ENCODE measurements around the gene FEV. TPM values are rescaled to one million over a fixed set of nuclear protein-coding genes. Genes with fewer than 3 reads are reported as not detected.
A peak's percentile ranks its signal among the peaks of the same experiment; 100 is the strongest.

The FEV gene
- total RNA-seq, 1 donor from 2014 or later = not detected

DNA sequence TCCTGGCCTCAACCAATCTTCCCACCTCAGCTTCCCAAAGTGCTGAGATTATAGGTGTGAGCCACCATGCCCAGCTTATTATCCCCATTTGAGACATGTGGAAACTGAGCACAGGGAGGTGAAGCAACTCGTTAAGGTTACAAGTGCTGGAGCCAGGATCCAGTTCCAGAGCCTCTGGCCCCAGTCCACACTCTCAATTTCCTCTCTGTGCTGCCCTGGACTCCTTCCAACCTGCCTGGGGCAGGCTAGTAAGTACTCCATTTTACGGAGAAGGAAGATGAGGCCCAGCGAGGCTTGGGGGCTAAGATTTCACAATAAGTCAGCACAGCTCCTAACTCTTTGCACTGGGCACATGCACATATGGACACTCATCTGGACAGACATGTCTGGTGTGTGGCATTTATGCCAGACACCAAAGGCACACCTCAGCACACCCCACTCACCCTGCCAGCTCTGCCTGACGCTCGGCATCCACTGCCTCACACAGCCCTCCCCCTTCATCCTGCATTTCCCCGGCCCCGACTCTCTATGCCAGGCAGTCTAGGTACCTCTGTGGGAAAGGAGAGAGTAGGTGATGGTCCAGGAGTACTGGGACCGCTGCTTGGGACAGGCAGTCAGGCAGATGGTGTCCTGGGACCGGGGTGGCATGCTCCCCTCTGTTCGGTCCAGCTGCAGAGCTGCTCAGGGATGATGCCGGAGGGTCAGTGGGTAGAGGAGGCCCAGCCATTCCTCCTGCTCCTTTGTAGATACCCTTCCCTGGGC is 35.8 kb upstream of the FEV start:
- Histone ChIP-seq H3K27me3 (peaks cover 8% of the 10 kb centered on the region), H3K27ac (no peak overlapping the region), H3K4me3 (no peak overlapping the region), H3K4me1 (no peaks in the 10 kb centered on the region), H3K36me3 (no peaks in the 10 kb centered on the region), H3K9me3 (no peaks in the 10 kb centered on the region)
- DNase-seq (no peak), ATAC-seq (peak; percentile 15)
- TF ChIP-seq, protein P1, sequence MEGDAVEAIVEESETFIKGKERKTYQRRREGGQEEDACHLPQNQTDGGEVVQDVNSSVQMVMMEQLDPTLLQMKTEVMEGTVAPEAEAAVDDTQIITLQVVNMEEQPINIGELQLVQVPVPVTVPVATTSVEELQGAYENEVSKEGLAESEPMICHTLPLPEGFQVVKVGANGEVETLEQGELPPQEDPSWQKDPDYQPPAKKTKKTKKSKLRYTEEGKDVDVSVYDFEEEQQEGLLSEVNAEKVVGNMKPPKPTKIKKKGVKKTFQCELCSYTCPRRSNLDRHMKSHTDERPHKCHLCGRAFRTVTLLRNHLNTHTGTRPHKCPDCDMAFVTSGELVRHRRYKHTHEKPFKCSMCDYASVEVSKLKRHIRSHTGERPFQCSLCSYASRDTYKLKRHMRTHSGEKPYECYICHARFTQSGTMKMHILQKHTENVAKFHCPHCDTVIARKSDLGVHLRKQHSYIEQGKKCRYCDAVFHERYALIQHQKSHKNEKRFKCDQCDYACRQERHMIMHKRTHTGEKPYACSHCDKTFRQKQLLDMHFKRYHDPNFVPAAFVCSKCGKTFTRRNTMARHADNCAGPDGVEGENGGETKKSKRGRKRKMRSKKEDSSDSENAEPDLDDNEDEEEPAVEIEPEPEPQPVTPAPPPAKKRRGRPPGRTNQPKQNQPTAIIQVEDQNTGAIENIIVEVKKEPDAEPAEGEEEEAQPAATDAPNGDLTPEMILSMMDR (IDR thresholded peaks at IDR 0.05) = no peak
- intact Hi-C loops (cut with DNase I) = loop anchor here (10.0 kb wide), 1 partner anchor 134 kb away; no protein-coding TSS in a partner anchor

DNA sequence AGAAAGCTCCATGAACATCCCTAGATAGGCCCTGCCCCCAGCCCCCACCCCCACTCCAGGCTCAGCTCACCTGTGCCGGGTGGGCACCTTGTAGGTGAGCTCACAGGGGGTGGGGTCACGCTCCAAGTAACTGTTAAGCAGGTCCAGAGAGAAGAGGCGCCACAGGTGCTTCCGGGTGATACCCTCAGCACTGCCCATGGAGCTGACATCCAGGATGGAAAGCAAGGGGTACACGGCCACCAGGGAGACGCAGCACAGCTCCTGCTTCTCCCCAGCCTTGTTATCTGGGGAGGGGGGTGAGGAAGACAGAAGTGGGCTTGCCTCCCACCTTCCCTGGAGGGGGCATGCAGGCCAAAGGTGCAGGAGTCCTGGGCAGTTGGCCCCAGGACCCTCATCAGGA is 34.5 kb upstream of the FEV start:
- Histone ChIP-seq H3K4me1 (no peaks in the 10 kb centered on the region), H3K36me3 (no peaks in the 10 kb centered on the region), H3K4me3 (no peak overlapping the region), H3K27me3 (peaks cover 8% of the 10 kb centered on the region), H3K27ac (no peak overlapping the region), H3K9me3 (no peaks in the 10 kb centered on the region)
- DNase-seq (no peak), ATAC-seq (no peak)
- TF ChIP-seq, protein P1 (IDR thresholded peaks at IDR 0.05) = no peak
- intact Hi-C loops (cut with DNase I) = no loop called here

DNA sequence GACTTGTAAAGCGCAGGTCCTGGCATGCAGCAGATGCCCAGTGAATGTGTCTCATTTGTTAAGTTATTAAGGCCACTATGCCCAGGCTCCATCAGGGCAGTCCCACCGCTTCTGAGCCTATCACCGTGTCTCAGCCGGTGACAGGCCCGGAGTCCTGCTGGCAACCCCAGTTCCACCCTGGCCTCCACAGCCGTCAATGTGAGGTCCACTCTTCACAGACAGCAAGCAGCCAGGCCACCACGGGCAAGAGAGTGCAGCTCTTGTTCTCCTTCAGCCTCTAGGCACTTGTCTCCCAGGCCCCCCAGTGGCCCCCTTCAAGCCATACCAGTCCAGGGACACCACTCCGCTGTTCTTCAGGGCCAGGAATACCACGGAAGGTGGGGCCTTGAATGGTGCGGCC is 33.7 kb upstream of the FEV start:
- no peak overlapping the region for H3K4me3 ChIP-seq
- TF ChIP-seq, protein P1 (IDR thresholded peaks at IDR 0.05) = no peak
- intact Hi-C loops (cut with DNase I) = no loop called here
- no peaks in the 10 kb centered on the region for H3K4me1 ChIP-seq
- H3K36me3 ChIP-seq = no peaks in the 10 kb centered on the region
- ATAC-seq (no peak), DNase-seq (no peak)
- H3K27ac ChIP-seq = no peak overlapping the region
- peaks cover 8% of the 10 kb centered on the region for H3K27me3 ChIP-seq
- H3K9me3 ChIP-seq = no peaks in the 10 kb centered on the region

DNA sequence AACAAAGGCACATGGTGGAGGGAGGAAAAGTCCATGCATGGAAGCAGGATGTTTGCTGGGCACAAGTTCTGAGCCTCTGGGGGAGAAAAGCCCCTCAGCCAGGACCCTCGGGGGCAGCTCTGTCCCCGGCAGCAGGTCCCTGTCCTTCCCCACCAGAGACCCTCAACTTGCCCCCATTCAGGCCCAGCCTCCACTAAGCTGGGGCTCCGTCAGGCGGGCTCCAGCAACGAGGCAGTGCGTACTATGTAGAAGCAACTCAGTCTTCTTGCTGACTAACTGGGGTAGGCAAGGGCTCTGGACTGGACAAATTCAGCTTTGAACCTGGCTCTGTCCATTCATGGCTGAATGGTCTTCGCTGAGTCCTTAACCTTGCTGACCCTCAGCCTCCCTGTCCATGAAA is 33.3 kb upstream of the FEV start:
- Histone ChIP-seq H3K36me3 (no peaks in the 10 kb centered on the region), H3K4me3 (no peak overlapping the region), H3K9me3 (no peaks in the 10 kb centered on the region), H3K4me1 (no peaks in the 10 kb centered on the region), H3K27me3 (peaks cover 7% of the 10 kb centered on the region), H3K27ac (no peak overlapping the region)
- ATAC-seq (no peak), DNase-seq (no peak)
- TF ChIP-seq, protein P1 (IDR thresholded peaks at IDR 0.05) = no peak
- intact Hi-C loops (cut with DNase I) = no loop called here

DNA sequence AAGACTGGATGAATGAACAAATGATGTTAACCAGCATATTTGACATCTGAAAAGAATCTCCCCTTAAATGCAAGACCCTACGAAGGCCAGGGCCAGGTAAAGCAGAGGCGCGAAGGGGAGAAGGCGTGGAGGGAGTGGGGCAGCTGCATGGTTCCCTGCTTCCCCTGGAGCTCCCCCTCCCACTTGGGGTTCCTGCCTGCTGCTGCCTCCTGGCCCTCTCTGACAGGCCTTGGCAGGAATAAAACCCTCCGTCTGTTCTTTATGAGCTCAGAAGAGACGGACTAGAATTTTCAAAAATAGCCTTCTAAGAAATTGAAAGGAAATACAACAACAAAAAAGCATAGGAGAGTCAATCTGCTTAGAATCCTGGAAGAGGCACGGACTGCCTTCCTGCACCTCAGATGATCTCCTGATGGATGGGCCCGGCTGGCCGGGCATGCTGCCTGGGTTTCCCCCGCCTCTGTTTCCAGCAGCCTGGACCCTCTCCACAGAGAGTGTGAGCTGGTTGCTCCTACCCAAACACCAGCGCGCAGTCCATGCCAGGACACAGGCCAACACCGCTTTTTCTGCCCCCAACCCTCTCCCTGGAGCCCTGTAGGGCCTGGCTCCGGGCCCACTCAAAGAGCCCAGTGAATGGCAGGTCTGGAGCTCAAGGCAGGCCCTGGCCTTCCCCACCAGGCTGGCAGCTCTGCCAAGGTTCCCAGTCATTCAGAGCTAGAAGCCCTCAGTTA is 32.4 kb upstream of the FEV start:
- no peaks in the 10 kb centered on the region for H3K36me3 ChIP-seq
- DNase-seq (no peak), ATAC-seq (no peak)
- no peak overlapping the region for H3K27ac ChIP-seq
- H3K9me3 ChIP-seq = no peaks in the 10 kb centered on the region
- TF ChIP-seq, protein P1 (IDR thresholded peaks at IDR 0.05) = no peak
- no peak overlapping the region for H3K4me3 ChIP-seq
- intact Hi-C loops (cut with DNase I) = no loop called here
- H3K4me1 ChIP-seq = no peaks in the 10 kb centered on the region
- H3K27me3 ChIP-seq = no peaks in the 10 kb centered on the region

Data from upper lobe of right lung (tissue), 1 donor.